ENCODE measurements around the gene UBA3.

Gene UBA3

GRCh38 chr3:69012100-69012799 lies 67.9 kb downstream of the UBA3 start:
- no peak for DNase-seq (ENCODE audit: low read depth in 3 of 3)

- DNase-seq (ENCODE audit: low read depth in 3 of 3), result no peak
Measured at GRCh38 chr3:69011096-69011730, 69.0 kb downstream of the UBA3 start.

- DNase-seq (ENCODE audit: low read depth in 3 of 3), result no peak
Measured at GRCh38 chr3:69009559-69010410, 70.4 kb downstream of the UBA3 start.

- no peak for DNase-seq (ENCODE audit: low read depth in 3 of 3)
Measured at GRCh38 chr3:69008980-69009379, 71.2 kb downstream of the UBA3 start.

GRCh38 chr3:69005791-69006482 lies 74.2 kb downstream of the UBA3 start:
- DNase-seq (ENCODE audit: low read depth in 3 of 3), result no peak

GRCh38 chr3:69005071-69005790 lies 74.9 kb downstream of the UBA3 start:
- no peak for DNase-seq (ENCODE audit: low read depth in 3 of 3)
